ENCODE results near the gene UBQLN1.
"Not testable (repeated sequence)": the region's sequence is repeated elsewhere in the genome, so short reads cannot be mapped to it uniquely, and the experiment has no call there.

UBQLN1 gene

GRCh38 chr9:83629433-83630104, 78.2 kb downstream of the UBQLN1 start:
- Histone ChIP-seq H3K27ac (ENCODE audit: low read length) (no peak overlapping the region), H3K4me1 (ENCODE audit: control insufficient read depth in 1 of 2, insufficient read depth in 2 of 2, low read length in 2 of 2) (no peaks in the 10 kb centered on the region)

GRCh38 chr9:83628540-83628939, 79.2 kb downstream of the UBQLN1 start:
- peaks cover 14 to 21% of the 10 kb centered on the region in 2 donors for H3K36me3 ChIP-seq (ENCODE audit: control insufficient read depth in 1 of 2, insufficient read depth in 2 of 2, low read length in 2 of 2)
- no peak overlapping the region for H3K4me3 ChIP-seq (ENCODE audit: low read depth in 1 of 2, low read length in 2 of 2)
- no peaks in the 10 kb centered on the region for H3K27me3 ChIP-seq (ENCODE audit: low read depth, low read length)
- H3K27ac ChIP-seq (ENCODE audit: low read length) = no peak overlapping the region
- H3K4me1 ChIP-seq (ENCODE audit: control insufficient read depth in 1 of 2, insufficient read depth in 2 of 2, low read length in 2 of 2) = peaks cover 0 to 9% of the 10 kb centered on the region in 2 donors
- no peaks in the 10 kb centered on the region for H3K9me3 ChIP-seq (ENCODE audit: control insufficient read depth in 1 of 2, low read length in 2 of 2)

More at GRCh38 chr9:83629433-83630104, 78.2 kb downstream of the UBQLN1 start:
- Histone ChIP-seq H3K27me3 (ENCODE audit: low read depth, low read length) (no peaks in the 10 kb centered on the region), H3K9me3 (ENCODE audit: control insufficient read depth in 1 of 2, low read length in 2 of 2) (no peaks in the 10 kb centered on the region), H3K36me3 (ENCODE audit: control insufficient read depth in 1 of 2, insufficient read depth in 2 of 2, low read length in 2 of 2) (peaks cover 14 to 21% of the 10 kb centered on the region in 2 donors), H3K4me3 (ENCODE audit: low read depth in 1 of 2, low read length in 2 of 2) (no peak overlapping the region)

- Histone ChIP-seq H3K27ac (ENCODE audit: low read length) (no peak overlapping the region), H3K4me3 (ENCODE audit: low read depth in 1 of 2, low read length in 2 of 2) (no peak overlapping the region)
Measured at GRCh38 chr9:83625178-83625577, 82.6 kb downstream of the UBQLN1 start.

GRCh38 chr9:83623679-83624076, 84.1 kb downstream of the UBQLN1 start:
- no peaks in the 10 kb centered on the region for H3K9me3 ChIP-seq (ENCODE audit: control insufficient read depth in 1 of 2, low read length in 2 of 2)
- H3K4me1 ChIP-seq (ENCODE audit: control insufficient read depth in 1 of 2, insufficient read depth in 2 of 2, low read length in 2 of 2) = peaks cover 0 to 9% of the 10 kb centered on the region in 2 donors
- no peaks in the 10 kb centered on the region for H3K27me3 ChIP-seq (ENCODE audit: low read depth, low read length)
- peak overlapping the region; percentile 67 for H3K27ac ChIP-seq (ENCODE audit: low read length)
- H3K36me3 ChIP-seq (ENCODE audit: control insufficient read depth in 1 of 2, insufficient read depth in 2 of 2, low read length in 2 of 2) = peaks cover 12 to 14% of the 10 kb centered on the region in 2 donors
- H3K4me3 ChIP-seq (ENCODE audit: low read depth in 1 of 2, low read length in 2 of 2) = peak overlapping the region; percentile 55 to 83

More at GRCh38 chr9:83625178-83625577, 82.6 kb downstream of the UBQLN1 start:
- peaks cover 0 to 9% of the 10 kb centered on the region in 2 donors for H3K4me1 ChIP-seq (ENCODE audit: control insufficient read depth in 1 of 2, insufficient read depth in 2 of 2, low read length in 2 of 2)
- no peaks in the 10 kb centered on the region for H3K27me3 ChIP-seq (ENCODE audit: low read depth, low read length)
- peaks cover 14 to 21% of the 10 kb centered on the region in 2 donors for H3K36me3 ChIP-seq (ENCODE audit: control insufficient read depth in 1 of 2, insufficient read depth in 2 of 2, low read length in 2 of 2)
- no peaks in the 10 kb centered on the region for H3K9me3 ChIP-seq (ENCODE audit: control insufficient read depth in 1 of 2, low read length in 2 of 2)

- Histone ChIP-seq H3K27ac (ENCODE audit: low read length) (peak within 1 kb of the TSS; percentile 67), H3K9me3 (ENCODE audit: control insufficient read depth in 1 of 2, low read length in 2 of 2) (no peaks in the 10 kb centered on the region), H3K4me1 (ENCODE audit: control insufficient read depth in 1 of 2, insufficient read depth in 2 of 2, low read length in 2 of 2) (peaks cover 0 to 9% of the 10 kb centered on the region in 2 donors), H3K36me3 (ENCODE audit: control insufficient read depth in 1 of 2, insufficient read depth in 2 of 2, low read length in 2 of 2) (peaks cover 12 to 14% of the 10 kb centered on the region in 2 donors), H3K4me3 (ENCODE audit: low read depth in 1 of 2, low read length in 2 of 2) (peak within 1 kb of the TSS; percentile 55 to 83), H3K27me3 (ENCODE audit: low read depth, low read length) (no peaks in the 10 kb centered on the region)
Measured at GRCh38 chr9:83622939-83623678, 84.6 kb downstream of the UBQLN1 start, which contains the start of gene IDNK. Gene IDNK (plus strand): TSS chr9:83623143. CDS start chr9:83623172, 29 bp downstream.

- Histone ChIP-seq H3K4me3 (ENCODE audit: low read depth in 1 of 2, low read length in 2 of 2) (peak overlapping the region; percentile 55 to 83), H3K36me3 (ENCODE audit: control insufficient read depth in 1 of 2, insufficient read depth in 2 of 2, low read length in 2 of 2) (peaks cover 11 to 12% of the 10 kb centered on the region in 2 donors), H3K9me3 (ENCODE audit: control insufficient read depth in 1 of 2, low read length in 2 of 2) (no peaks in the 10 kb centered on the region), H3K27me3 (ENCODE audit: low read depth, low read length) (no peaks in the 10 kb centered on the region), H3K27ac (ENCODE audit: low read length) (peak overlapping the region; percentile 67), H3K4me1 (ENCODE audit: control insufficient read depth in 1 of 2, insufficient read depth in 2 of 2, low read length in 2 of 2) (peaks cover 0 to 9% of the 10 kb centered on the region in 2 donors)
Measured at GRCh38 chr9:83622433-83622938, 85.3 kb downstream of the UBQLN1 start.

- H3K27ac ChIP-seq (ENCODE audit: low read length) = no peak overlapping the region
- peaks cover 0 to 2% of the 10 kb centered on the region in 2 donors for H3K36me3 ChIP-seq (ENCODE audit: control insufficient read depth in 1 of 2, insufficient read depth in 2 of 2, low read length in 2 of 2)
- no peaks in the 10 kb centered on the region for H3K9me3 ChIP-seq (ENCODE audit: control insufficient read depth in 1 of 2, low read length in 2 of 2)
- H3K27me3 ChIP-seq (ENCODE audit: low read depth, low read length) = no peaks in the 10 kb centered on the region
- no peak overlapping the region for H3K4me3 ChIP-seq (ENCODE audit: low read depth in 1 of 2, low read length in 2 of 2)
- H3K4me1 ChIP-seq (ENCODE audit: control insufficient read depth in 1 of 2, insufficient read depth in 2 of 2, low read length in 2 of 2) = peaks cover 0 to 9% of the 10 kb centered on the region in 2 donors
Measured at GRCh38 chr9:83620841-83621636, 86.7 kb downstream of the UBQLN1 start.

- Histone ChIP-seq H3K27me3 (ENCODE audit: low read depth, low read length) (no peaks in the 10 kb centered on the region), H3K4me1 (ENCODE audit: control insufficient read depth in 1 of 2, insufficient read depth in 2 of 2, low read length in 2 of 2) (no peaks in the 10 kb centered on the region), H3K9me3 (ENCODE audit: control insufficient read depth in 1 of 2, low read length in 2 of 2) (no peaks in the 10 kb centered on the region), H3K27ac (ENCODE audit: low read length) (no peak overlapping the region), H3K36me3 (ENCODE audit: control insufficient read depth in 1 of 2, insufficient read depth in 2 of 2, low read length in 2 of 2) (no peaks in the 10 kb centered on the region), H3K4me3 (ENCODE audit: low read depth in 1 of 2, low read length in 2 of 2) (no peak overlapping the region)
Measured at GRCh38 chr9:83617299-83617698, 90.5 kb downstream of the UBQLN1 start.

GRCh38 chr9:83613298-83613697, 94.5 kb downstream of the UBQLN1 start:
- H3K36me3 ChIP-seq (ENCODE audit: control insufficient read depth in 1 of 2, insufficient read depth in 2 of 2, low read length in 2 of 2); H3K4me3 ChIP-seq (ENCODE audit: low read depth in 1 of 2, low read length in 2 of 2); H3K9me3 ChIP-seq (ENCODE audit: control insufficient read depth in 1 of 2, low read length in 2 of 2); H3K4me1 ChIP-seq (ENCODE audit: control insufficient read depth in 1 of 2, insufficient read depth in 2 of 2, low read length in 2 of 2); H3K27me3 ChIP-seq (ENCODE audit: low read depth, low read length); H3K27ac ChIP-seq (ENCODE audit: low read length): not testable (repeated sequence)

All from muscle layer of duodenum (tissue), 2 donors.